ENCODE results near the gene KIAA1549. TPM values are rescaled to one million over a fixed set of nuclear protein-coding genes. Genes with fewer than 3 reads are reported as not detected.

Gene KIAA1549
- polyA plus RNA-seq, 1 donor (not counting 4 experiments of a cell fraction or from before 2014, with no cell fraction given) = 1.1 TPM

GRCh38 chr7:138843632-138844580 is 137.3 kb downstream of the KIAA1549 start:
- TF ChIP-seq CTCF (optimal IDR thresholded peaks at IDR 0.05 in 1 of 3, IDR thresholded peaks at IDR 0.05 in 1 of 3, conservative IDR thresholded peaks at IDR 0.05 in 1 of 3; ENCODE audit: extremely low read depth in 1 of 3, insufficient read depth in 2 of 3, low read length in 3 of 3) = no peak
- TF ChIP-seq EZH2 (IDR thresholded peaks at IDR 0.05; ENCODE audit: low read length) = no peak
- H3K36me3 ChIP-seq (ENCODE audit: control insufficient read depth in 2 of 2, extremely low read depth in 1 of 2, insufficient read depth in 2 of 2, low read length in 2 of 2) = no peaks in the 10 kb centered on the region
- dilution Hi-C loops (cut with MboI; ENCODE audit: extremely low pct_ligation_motif_present, low sequenced_read_pairs) = no loop called here
- H4K20me1 ChIP-seq (ENCODE audit: control insufficient read depth, extremely low read depth, insufficient read depth, low read length) = no peaks in the 10 kb centered on the region
- no peak overlapping the region for H2AFZ ChIP-seq (ENCODE audit: control insufficient read depth, low read length)
- no peaks in the 10 kb centered on the region for H3K9me1 ChIP-seq (ENCODE audit: control insufficient read depth, extremely low read depth, insufficient read depth, low read length)
- H3K4me2 ChIP-seq (ENCODE audit: control insufficient read depth, extremely low read depth, insufficient read depth, low read depth, low read length) = no peak overlapping the region
- no peaks in the 10 kb centered on the region for H3K4me1 ChIP-seq (ENCODE audit: control insufficient read depth, extremely low read depth, insufficient read depth, low read length)
- H3K27me3 ChIP-seq (ENCODE audit: control insufficient read depth, extremely low read depth, insufficient read depth, low read length) = no peaks in the 10 kb centered on the region
- H3K9me3 ChIP-seq (ENCODE audit: control insufficient read depth, low read depth, low read length) = no peaks in the 10 kb centered on the region
- DNase-seq (ENCODE audit: low read depth, low spot score) = no peak
- no peak overlapping the region for H3K27ac ChIP-seq (ENCODE audit: control insufficient read depth, insufficient read depth, low read length)
- H3K9ac ChIP-seq (ENCODE audit: control insufficient read depth, extremely low read depth, insufficient read depth, low read length) = no peak overlapping the region
- H3K4me3 ChIP-seq (ENCODE audit: control insufficient read depth in 2 of 3, extremely low read depth in 1 of 3, insufficient read depth in 2 of 3, low read depth in 1 of 3, low read length in 3 of 3) = no peak overlapping the region
- no peak for FAIRE-seq
- no peaks in the 10 kb centered on the region for H3K79me2 ChIP-seq (ENCODE audit: control insufficient read depth, insufficient read depth, low read length)

GRCh38 chr7:138842111-138842510 is 139.1 kb downstream of the KIAA1549 start:
- DNase-seq (ENCODE audit: low read depth, low spot score) (no peak), FAIRE-seq (no peak)
- no peak for TF ChIP-seq CTCF (optimal IDR thresholded peaks at IDR 0.05 in 1 of 3, IDR thresholded peaks at IDR 0.05 in 1 of 3, conservative IDR thresholded peaks at IDR 0.05 in 1 of 3; ENCODE audit: extremely low read depth in 1 of 3, insufficient read depth in 2 of 3, low read length in 3 of 3)
- no peak for TF ChIP-seq EZH2 (IDR thresholded peaks at IDR 0.05; ENCODE audit: low read length)
- no peaks in the 10 kb centered on the region for H3K27me3 ChIP-seq (ENCODE audit: control insufficient read depth, extremely low read depth, insufficient read depth, low read length)
- H3K36me3 ChIP-seq (ENCODE audit: control insufficient read depth in 2 of 2, extremely low read depth in 1 of 2, insufficient read depth in 2 of 2, low read length in 2 of 2) = no peaks in the 10 kb centered on the region
- no peak overlapping the region for H2AFZ ChIP-seq (ENCODE audit: control insufficient read depth, low read length)
- no peak overlapping the region for H3K27ac ChIP-seq (ENCODE audit: control insufficient read depth, insufficient read depth, low read length)
- no peaks in the 10 kb centered on the region for H4K20me1 ChIP-seq (ENCODE audit: control insufficient read depth, extremely low read depth, insufficient read depth, low read length)
- no peaks in the 10 kb centered on the region for H3K9me1 ChIP-seq (ENCODE audit: control insufficient read depth, extremely low read depth, insufficient read depth, low read length)
- dilution Hi-C loops (cut with MboI; ENCODE audit: extremely low pct_ligation_motif_present, low sequenced_read_pairs) = no loop called here
- no peaks in the 10 kb centered on the region for H3K4me1 ChIP-seq (ENCODE audit: control insufficient read depth, extremely low read depth, insufficient read depth, low read length)
- no peaks in the 10 kb centered on the region for H3K9me3 ChIP-seq (ENCODE audit: control insufficient read depth, low read depth, low read length)
- no peak overlapping the region for H3K4me2 ChIP-seq (ENCODE audit: control insufficient read depth, extremely low read depth, insufficient read depth, low read depth, low read length)
- H3K4me3 ChIP-seq (ENCODE audit: control insufficient read depth in 2 of 3, extremely low read depth in 1 of 3, insufficient read depth in 2 of 3, low read depth in 1 of 3, low read length in 3 of 3) = no peak overlapping the region
- H3K79me2 ChIP-seq (ENCODE audit: control insufficient read depth, insufficient read depth, low read length) = no peaks in the 10 kb centered on the region
- H3K9ac ChIP-seq (ENCODE audit: control insufficient read depth, extremely low read depth, insufficient read depth, low read length) = no peak overlapping the region

Measured in keratinocyte (primary cell).